Cardiac septum (tissue), 1 donor: ENCODE results near the gene ARRDC5. TPM values are rescaled to one million over a fixed set of nuclear protein-coding genes. Genes with fewer than 3 reads are reported as not detected.

Experiments used
- DNase-seq: peaks from one replicate; pipeline ENCODE4 v3.0.0-alpha.2; 2020; ENCODE audit warnings: low spot score
- intact Hi-C: fragments of 100-400 bp; cut with DNase I; formaldehyde crosslinking; loops from one replicate; pipeline ENCODE4 v1.14.0; 2022
- microRNA-seq: library from miRNA; unstranded; fragments of <30 nt; microRNA quantifications from one replicate; pipeline ENCODE4 v1.2.0, GENCODE V29; 2020
- total RNA-seq: library from RNA; stranded (reverse); fragmentation: NEBNext Ultra II Directional; extraction: Animal tissue kit (Norgen Biotek cat#: 25700); gene quantifications from one replicate; pipeline ENCODE4 v1.2.1, GENCODE V29; 2021
- donor health status: DM: no; HTN: no; CAD: no.

ARRDC5 gene
- total RNA-seq, 1 donor from 2014 or later = not detected

- intact Hi-C loops = no loop called here
- no peak for DNase-seq
Observed at GRCh38 chr19:4844348-4845179, 58.1 kb downstream of the ARRDC5 start.

GRCh38 chr19:4843647-4843965, 59.1 kb downstream of the ARRDC5 start:
- intact Hi-C loops = no loop called here
- DNase-seq = no peak

Small RNA genes lying within 50 kb of the gene (microRNA-seq; reads per million reads assigned to microRNA genes)
- not detected for gene MIR4747

Other genes with a start within 250 kb of the ARRDC5 start
- 37.1 TPM for gene MYDGF, start 232.6 kb downstream of the ARRDC5 start, total RNA-seq
- 39.0 TPM for gene DPP9, start 179.1 kb downstream of the ARRDC5 start, total RNA-seq
- 33.2 TPM for gene FEM1A, start 111.2 kb downstream of the ARRDC5 start, total RNA-seq
- gene TICAM1, start 71.2 kb downstream of the ARRDC5 start, total RNA-seq = 6.3 TPM
- 21.7 TPM for gene PLIN3, start 35.2 kb downstream of the ARRDC5 start, total RNA-seq
- 1.00 TPM for gene UHRF1, start 6.6 kb upstream of the ARRDC5 start, total RNA-seq
- 27.6 TPM for gene KDM4B, start 66.2 kb upstream of the ARRDC5 start, total RNA-seq